GM19240 (cell line): ENCODE results near the gene PKDREJ.

Experiments
- DNase-seq: peaks from one replicate; pipeline ENCODE4 v3.0.0; 2011; ENCODE audit warnings: low spot score; ENCODE audit not compliant: insufficient read length

PKDREJ gene

DNA sequence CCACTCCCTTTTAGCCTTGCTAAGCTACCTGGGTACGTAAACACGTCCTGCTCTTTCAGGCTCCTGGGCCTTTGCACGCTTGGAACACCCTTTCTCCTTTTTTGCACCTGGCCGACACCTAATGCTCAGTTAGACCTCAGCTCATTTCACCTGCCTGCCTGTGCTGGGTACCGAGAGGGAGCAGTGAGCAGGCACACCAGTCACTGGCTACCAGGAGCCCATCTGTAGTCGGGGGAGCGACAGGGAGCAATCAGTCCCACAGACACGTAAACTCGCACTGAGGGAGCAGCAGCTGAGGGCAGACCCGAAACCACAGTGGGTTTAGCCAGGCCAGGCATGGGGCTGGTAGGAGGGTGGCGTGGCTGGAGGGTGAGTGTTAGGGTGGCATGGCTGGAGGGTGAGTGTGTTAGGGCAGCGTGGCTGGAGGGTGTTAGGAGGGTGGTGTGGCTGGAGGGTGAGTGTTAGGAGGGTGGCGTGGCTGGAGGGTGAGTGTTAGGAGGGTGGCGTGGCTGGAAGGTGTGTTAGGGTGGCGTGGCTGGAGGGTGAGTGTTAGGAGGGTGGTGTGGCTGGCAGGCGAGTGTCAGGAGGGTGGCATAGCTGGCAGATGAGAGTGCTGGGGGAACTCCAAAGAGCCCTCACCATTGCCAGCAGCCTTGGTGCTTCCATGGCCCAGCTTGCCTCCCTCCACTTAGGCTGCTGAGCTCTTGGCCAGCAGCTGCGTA, 27.1 kb upstream of the PKDREJ start:
- DNase-seq, result no peak

DNA sequence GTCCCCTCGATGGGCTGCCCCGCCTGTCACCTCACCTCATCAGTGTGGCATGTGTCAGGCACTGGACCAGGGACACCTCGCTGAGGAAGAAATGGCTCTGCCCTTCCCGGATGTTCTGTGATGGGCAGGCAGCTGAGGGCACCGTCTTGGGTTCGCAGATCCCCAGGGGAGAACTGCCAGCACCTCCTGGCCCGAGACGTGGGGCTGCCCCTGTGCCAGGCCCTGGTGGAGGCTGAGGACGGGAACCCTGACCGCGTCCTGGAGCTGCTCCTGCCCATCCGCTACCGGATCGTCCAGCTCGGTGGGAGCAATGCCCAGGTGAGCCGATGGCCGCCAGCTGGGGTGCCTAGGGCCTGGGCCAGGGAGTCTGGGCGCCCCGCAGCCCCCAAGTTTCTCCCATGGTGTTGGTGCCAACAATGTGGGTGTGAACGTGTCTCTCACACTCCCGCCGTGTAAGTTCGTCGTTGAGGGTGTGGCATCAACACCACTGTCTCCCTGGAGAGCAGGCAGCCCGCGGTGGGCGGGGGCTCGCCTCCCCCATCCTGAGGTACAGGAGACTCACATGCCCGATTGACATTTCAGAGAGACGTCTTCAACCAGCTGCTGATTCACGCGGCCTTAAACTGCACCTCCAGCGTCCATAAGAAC, 26.2 kb upstream of the PKDREJ start:
- DNase-seq, result no peak

DNA sequence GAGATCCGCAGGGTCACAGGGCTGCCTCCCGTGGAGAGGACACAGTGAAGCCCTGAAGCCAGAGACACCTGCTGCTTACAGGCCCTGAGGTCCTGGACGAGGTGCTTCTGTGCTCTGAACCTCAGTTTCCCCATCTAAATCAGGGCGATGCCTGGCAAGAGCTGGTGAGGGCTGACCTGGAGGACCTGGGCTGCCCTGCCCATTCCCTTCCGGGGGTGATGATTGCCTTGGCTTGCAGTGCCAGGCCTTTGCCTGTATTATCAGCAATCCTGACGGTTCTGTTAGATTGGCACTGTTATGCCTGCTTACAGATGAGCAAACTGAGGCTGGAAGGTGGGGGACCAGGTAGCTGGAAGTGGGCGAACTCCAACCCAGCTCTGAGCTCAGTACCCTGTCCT, 25.7 kb upstream of the PKDREJ start:
- no peak for DNase-seq

DNA sequence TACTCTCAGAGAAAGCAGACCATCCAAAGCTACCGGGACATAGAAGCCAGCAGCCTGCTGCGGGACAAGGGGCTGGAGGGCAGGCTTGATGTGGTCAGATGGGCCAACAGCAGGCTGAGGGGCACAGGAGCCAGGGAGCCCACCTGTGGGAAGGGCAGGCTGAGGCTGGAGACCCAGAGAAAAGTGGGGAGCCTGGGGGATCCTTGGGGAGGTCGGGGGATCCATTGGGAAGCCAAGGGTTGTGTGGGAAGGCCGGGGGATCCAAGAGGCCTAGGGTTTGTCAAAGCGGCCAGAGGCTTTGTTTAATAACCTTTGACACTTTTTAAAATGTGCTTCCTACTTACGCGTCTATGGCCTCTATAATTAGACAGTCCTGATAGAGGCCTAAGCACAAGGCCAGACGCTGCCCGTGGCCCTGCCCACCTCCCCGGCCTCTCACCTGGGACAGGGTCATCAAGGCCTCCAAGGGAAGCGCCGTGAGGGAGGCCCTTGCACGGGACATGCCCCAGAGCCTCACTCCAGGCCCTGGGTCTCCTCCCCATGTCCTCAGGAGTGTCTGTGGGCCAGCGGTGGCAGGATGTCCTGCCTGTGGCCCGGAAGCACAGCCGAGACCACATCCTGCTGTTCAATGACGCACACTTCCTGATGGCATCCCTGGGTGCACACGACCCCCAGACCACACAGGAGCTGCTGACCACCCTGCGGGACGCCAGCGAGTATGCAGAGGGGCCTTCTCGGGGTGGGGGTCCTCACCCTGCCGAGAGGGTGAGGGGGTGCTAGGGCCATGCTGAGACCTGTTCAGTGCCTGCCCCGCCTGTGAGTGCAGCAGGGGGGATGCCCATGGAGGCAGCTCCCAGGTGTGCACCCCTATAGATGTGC, 25.0 kb upstream of the PKDREJ start:
- DNase-seq, result peak; percentile 84

DNA sequence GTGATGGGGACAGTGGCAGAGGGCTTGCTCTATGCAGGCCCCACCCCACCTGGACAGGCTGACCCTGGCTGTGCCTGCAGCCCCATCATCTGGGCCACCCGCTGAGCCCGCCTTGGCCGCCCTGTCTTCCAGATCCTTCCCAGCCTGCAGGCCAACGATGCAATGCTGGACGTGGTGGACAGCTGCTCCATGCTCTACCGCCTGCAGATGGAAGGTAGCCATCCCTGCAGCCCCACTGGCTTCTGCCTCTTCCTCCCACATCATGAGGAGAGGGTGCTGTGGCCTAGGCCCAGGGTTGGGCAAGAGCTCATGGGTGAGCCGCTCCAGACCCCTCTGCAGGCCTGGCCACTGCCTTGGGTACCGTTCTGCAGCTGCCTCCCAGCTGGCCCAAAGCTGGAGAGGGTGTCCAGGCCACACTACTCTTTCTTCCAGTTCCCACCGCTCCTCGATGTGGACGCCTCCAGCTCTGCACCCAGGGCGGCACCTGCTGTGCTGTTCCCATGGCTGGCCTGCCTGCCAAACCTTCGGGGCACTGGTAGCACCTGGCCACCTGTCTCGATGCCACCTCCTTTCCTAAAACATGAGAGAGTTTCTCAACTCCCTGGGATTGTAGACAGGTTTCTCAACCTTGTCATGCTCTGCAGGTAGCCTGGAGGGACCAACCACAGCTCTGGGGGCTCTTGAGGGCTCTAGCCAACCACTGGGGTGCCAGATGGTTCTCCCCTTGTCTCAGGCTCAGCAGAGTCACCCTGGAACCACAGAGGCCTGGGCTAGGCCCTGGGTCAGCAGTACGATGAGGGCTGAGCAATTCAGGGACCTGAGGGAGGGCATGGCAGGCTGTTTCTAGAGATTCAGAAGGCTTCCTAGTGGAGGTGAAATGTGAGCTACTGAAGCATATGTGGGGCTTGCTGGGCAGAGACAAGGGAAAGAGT, 24.1 kb upstream of the PKDREJ start:
- DNase-seq, result no peak

DNA sequence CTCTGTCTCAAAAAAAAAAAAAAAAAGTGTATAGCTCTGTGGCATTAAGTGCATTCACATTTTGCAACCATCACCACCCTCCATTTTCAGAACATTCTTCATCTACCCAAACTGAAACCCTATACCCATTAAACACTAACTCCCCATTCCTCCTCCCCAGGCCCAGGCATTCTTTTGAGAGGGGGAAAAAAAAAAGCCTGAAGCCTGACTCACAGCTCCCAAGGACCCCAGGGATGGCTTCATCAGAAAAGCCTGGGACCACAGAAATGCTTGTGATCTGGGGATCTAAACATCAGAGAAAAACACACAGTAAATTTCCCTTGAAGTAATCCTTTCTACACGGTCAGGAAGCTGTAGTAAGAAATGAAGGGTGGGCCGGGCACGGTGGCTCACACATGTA, 22.9 kb upstream of the PKDREJ start:
- no peak for DNase-seq

DNA sequence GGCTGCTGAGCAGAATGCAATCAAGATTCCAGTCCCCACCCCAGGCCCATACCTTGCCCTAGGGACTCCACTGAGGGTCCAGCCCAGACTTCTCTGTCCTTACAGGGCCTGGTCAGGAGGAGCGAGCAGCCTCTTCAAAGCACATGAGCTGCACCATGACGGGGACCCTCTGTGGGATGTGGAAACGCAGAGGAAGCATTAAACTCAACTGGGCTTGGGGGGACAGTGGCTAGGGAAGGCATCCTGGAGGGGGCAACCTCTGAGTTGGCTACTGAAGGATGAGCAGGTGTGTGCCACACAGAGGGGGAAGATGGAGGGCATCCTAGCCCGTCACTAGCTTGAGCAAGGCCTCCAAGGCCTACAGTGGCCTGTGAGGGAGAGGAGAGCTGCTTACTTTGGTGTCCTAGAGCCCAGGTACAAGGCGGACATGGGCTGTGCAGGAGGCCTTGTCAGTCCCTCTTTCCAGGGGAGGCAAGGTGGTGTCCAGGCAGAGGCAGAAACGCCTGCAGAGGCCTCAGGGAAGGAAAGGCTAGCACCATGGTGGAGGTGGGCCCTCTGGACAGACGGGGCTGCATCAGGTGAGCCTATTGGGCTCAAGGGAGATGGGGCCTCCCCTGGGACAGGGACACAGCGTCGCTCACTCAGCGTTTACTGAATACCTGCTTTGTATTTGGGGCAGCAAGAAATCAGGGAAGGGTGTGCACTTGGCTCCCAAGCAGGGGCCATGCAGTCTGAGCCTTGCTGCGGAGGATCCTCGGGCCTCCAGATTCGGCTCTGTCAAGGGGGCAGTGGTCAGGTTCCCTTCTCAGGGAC, 18.9 kb upstream of the PKDREJ start:
- DNase-seq, result no peak

DNA sequence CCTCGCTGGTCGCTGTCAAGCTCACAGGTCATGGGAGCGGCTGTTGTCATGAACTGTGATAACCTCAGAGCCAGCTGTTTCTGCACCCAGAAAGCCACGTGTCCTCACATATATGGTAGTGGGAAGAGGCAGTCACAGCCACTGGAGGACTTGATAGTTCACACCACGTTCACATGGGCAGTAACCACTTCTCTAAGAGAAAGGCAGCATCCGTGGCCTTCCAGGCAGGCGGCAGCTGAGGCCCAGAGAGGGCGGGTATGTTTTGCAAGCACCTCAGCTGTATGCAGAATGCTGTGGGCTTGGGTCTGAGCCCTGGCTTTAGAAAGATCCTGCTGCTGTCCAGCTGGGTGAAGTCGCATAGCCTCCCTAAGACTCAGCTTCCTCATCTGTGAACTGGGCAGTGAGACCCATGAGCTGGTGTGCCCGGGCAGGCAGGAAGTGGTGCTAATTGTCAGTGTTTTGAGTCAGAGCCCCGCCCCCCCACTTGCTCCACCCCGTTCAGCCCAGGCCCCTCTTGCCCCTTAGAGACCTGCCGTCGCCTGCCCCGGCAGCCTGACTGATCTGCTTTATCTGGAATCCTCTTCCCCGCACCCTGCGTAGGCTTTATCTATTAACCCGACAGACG, 18.0 kb upstream of the PKDREJ start:
- DNase-seq, result no peak

DNA sequence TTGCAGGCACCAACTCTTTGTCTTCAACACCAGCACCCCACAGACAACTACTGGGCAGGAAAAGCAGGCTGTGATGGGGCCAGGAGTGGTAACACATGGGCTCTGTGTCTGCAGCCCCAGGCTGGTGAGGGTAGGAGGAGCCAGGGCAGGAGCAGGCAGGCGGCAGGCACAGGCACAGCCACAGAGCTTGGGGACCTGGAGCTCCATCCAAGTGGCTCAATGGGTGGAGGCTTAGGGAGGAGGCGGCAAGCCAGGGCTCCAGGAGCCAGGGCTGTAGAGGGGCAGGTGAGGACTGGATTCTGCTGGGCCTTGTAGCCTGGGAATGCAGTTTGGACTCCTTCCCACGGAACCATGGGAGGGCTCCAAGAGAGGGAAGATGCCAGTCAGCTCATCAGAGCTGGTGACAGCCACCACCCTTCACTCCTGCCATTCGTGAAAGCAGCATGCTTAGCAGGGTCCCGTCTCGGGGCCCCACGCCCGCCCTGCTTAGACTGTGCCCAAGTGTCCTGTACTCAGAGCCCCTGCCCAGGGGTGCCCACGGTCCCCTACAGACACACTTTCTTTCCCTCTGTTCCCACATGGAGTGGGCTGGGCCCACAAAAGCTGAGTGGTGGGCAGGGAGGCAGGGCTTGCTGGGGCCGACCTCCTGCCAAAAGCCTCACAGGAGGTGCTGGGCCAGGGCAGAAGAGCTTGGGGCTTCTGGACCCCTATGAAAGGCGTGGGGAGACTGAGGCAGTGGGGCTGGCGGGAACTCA, 17.1 kb upstream of the PKDREJ start:
- DNase-seq, result no peak

DNA sequence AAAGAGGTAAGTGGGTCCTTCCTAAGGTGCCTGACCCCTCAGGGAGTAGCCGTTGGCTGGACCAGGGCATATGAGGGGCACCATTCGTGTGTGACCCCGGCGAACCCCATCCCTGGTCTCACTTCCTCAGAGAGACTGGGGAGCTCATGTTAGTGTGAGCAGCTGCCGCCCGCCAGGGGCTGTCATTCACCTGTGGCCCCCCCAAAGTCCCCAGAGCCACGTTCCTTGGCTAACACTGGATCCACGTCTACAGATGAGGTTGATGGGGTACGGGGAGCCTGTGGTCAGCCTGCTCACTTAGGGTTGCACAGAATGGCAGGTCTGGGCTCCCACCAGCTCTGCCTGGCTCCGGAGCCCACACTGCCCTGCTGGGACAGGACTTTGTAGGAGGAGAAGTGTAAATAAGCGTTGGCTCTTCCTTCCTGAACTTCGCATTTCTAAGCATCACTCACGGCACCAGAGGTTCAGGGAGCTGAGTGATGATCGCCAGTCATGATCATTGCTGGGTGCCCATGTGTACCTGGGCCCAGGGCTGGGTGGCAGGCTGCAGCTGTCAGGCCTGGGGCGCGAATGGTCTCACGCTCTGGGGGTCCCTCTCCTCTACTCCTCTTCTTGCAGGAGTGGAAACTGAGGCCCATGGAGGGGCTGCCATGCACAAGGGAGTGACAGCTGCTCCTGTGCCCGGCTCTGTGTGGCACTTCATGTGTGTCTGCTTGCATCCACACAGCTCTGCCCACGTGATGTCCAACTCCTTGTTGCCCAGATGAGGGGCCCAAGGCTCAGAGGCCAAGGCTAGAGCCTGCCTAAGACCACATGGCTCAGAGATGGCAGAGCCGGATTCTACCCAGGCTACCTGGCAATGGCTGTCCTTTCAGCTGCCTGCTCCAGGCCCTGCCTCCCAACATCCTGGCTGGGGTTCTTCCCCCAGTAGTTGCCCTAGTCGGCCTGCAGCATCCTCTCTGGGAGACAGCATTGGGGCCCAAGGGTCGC, 15.8 kb upstream of the PKDREJ start:
- DNase-seq, result no peak

DNA sequence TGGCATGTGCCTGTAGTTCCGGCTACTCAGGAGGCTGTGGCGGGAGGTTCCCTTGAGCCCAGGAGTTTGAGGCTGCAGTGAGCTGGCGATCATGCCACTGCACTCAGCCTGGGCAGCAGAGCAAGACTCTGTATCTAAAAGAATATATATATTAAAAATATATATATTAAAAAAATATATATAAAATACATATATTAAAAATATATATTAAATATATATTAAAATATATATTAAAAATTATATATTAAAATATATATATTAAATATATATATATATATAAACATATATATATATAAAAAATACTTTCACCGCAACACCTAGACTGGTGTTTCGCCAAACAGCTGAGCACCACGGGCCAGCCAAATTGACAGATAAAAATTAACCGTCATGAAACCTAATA, 13.4 kb upstream of the PKDREJ start:
- no peak for DNase-seq

DNA sequence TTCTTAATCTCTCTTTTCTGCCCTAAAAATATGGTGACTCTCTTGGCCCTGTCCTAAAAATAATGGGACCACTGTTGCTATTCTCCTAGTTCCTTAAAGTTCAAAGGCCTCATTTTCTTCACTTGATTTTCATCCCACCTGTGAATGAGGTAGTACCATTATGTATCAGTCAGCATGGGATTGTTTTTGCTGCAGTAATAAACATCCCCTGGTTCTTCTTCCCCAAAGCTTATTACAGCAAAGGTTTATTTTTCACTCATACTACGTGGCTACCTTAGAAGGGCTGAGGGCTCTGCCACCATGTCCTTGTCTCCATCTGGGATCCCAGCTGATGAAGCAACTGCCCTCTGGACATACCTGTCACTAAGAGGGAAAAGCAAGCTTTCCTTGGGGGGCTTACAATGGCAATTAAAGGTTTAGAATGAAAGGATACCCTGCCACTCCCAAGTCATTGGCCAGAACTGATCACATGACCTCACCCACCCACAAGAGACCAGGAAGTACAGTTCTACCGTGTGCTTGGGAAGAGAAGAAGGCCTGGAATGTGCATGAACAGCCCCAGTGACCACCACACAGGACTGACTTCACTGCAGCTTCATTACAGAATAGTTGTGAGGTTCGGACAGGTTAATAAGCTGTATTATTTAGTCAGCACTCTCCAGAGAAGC, 12.4 kb upstream of the PKDREJ start:
- no peak for DNase-seq

DNA sequence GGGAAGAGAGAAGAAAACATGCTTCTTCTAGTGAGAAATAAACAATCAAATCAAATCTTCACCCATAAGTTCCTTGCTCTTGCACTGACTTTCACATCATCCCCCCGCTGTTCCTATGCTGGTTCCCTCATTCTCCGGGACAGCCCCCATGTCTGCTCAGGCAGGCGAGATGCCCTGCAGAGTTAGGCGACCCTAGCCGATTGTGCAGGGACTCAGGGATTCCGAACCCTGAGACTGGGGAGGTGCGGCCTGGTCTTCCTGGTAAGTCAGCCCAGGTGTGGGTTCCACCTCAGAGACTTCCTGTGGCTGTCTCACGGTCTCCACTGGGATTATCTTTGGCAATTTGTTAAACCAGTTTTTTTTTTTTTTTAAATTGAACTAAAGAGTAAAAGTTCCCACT, 11.2 kb upstream of the PKDREJ start:
- no peak for DNase-seq

DNA sequence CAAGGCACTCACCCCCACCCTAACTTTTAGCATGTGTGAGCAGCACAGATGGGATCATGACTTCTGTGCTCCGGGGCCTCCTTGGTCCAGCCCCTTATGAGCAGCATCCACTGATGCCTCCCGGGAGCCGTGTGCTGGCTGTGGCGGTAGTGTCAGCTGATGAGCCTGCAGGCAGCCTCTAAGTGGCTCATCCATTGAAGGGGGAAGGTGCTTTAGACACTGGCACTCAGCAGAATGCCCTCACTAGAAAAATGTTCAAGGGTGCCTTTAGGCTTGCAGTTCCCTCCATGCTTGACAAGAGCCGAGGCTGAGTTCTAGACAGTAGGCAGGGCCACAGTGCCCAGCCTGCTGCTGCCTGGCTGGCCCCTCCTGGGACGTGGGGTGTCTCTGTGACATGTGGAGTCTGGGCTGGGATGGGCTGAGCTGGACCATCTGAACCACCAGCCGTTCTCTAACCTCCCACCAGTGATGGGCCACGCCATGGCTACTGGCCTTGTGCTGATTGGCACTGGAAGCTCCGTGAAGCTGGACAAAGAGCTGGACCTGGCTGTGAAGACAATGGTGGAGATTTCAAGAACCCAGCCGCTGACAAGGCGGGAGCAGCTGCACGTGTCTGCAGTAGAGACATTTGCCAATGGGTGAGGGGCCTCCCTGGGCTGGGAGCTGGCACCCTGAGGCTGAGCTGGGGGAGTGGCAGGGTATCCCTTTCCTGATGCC, 10.4 kb upstream of the PKDREJ start:
- DNase-seq, result no peak

DNA sequence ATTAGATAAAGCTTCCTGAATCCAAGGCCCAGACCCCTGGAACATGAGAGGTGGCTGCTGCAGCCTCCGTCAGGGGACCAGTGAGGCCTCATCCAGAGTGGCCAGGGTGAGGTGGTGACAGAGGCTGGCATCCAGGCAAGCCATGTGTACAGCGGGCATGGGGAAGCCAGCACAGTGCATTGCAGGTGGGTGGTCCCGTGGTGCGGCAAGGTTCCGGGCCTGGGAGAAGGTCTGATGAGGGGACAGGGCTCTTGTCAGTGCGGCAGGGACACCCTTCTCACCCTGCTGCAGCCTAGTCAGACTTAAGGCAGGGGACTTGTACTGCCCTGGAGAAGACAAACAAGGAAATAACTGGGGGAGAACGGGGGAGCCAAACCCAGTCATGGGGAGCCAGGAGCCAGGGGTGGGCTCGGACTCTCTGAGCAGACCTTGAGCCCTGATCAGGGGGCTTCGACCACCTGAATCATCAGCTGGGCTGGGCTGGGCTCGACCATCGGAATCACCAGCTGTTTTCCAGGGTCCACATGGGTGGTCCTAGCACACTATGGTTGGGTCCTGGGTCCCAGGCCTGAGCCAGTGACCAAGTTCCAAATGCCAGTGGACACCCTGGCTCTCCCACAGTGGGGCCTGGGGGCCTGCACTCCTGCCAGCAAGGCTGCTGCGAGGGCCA, 9.8 kb upstream of the PKDREJ start:
- DNase-seq, result no peak

DNA sequence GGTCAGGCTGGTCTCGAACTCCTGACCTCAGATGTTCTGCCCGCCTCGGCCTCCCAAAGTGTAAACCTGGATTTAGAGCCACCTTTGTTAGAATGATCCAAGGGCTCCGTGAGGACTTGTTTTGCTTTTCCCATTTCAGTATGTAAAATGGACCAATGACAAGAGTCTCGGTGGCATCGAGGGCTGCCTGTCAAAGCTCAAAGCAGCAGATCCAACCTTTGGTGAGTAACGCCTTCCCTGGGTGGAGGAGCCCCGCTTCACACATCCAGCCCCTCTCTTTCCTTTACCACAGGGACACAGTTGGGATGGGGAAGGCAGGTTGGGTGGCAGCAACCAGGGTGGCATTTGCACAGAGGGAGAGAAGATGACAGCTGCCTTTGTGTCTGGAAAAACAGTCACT, 9.1 kb upstream of the PKDREJ start:
- no peak for DNase-seq
